Nephron (organoid): ENCODE measurements around the gene IKZF4.

Experiments used
- H3K27ac Mint-ChIP-seq, 3 experiments: 2 replicates each; pipeline ENCODE4 v1.8.0; 2020; ENCODE audit warnings: mixed read lengths in 3 of 3, mild to moderate bottlenecking in 2 of 3, moderate library complexity in 1 of 3
- H3K27me3 Mint-ChIP-seq: 2 replicates; pipeline ENCODE4 v1.8.0; 2021; ENCODE audit warnings: low read depth, mild to moderate bottlenecking, moderate library complexity, mixed read lengths
- H3K36me3 Mint-ChIP-seq: 2 replicates; pipeline ENCODE4 v1.8.0; 2020; ENCODE audit warnings: low read depth, mixed read lengths
- H3K4me1 Mint-ChIP-seq: 2 replicates; pipeline ENCODE4 v1.8.0; 2020; ENCODE audit warnings: mixed read lengths
- H3K4me3 Mint-ChIP-seq, 3 experiments: 2 replicates each; pipeline ENCODE4 v1.8.0; 2020; ENCODE audit warnings: mild to moderate bottlenecking in 3 of 3, mixed read lengths in 3 of 3, moderate library complexity in 2 of 3
- H3K9me3 Mint-ChIP-seq: 2 replicates; pipeline ENCODE4 v1.8.0; 2020; ENCODE audit warnings: mixed read lengths
- CTCF ChIP-seq, 3 experiments: fragments of 200-600 bp; sonication (generic); IDR thresholded peaks; one replicate each; pipeline ENCODE4 v1.5.0; 2021; ENCODE audit warnings: antibody characterized with exemption in 3 of 3; ENCODE audit not compliant: unreplicated experiment in 3 of 3

IKZF4 gene

GRCh38 chr12:56004211-56004610 is 16.6 kb upstream of the IKZF4 start:
- H3K27me3 Mint-ChIP-seq: no peaks in the 10 kb centered on the region
- H3K9me3 Mint-ChIP-seq: no peaks in the 10 kb centered on the region
- no peak overlapping the region for H3K27ac Mint-ChIP-seq
- peaks cover 16% of the 10 kb centered on the region for H3K4me1 Mint-ChIP-seq
- peaks cover 41% of the 10 kb centered on the region for H3K36me3 Mint-ChIP-seq
- peak overlapping the region; percentile 24 to 42 (median 26) for H3K4me3 Mint-ChIP-seq
- TF ChIP-seq CTCF (IDR thresholded peaks at IDR 0.05; ENCODE audit: unreplicated experiment in 3 of 3): no peak

DNA sequence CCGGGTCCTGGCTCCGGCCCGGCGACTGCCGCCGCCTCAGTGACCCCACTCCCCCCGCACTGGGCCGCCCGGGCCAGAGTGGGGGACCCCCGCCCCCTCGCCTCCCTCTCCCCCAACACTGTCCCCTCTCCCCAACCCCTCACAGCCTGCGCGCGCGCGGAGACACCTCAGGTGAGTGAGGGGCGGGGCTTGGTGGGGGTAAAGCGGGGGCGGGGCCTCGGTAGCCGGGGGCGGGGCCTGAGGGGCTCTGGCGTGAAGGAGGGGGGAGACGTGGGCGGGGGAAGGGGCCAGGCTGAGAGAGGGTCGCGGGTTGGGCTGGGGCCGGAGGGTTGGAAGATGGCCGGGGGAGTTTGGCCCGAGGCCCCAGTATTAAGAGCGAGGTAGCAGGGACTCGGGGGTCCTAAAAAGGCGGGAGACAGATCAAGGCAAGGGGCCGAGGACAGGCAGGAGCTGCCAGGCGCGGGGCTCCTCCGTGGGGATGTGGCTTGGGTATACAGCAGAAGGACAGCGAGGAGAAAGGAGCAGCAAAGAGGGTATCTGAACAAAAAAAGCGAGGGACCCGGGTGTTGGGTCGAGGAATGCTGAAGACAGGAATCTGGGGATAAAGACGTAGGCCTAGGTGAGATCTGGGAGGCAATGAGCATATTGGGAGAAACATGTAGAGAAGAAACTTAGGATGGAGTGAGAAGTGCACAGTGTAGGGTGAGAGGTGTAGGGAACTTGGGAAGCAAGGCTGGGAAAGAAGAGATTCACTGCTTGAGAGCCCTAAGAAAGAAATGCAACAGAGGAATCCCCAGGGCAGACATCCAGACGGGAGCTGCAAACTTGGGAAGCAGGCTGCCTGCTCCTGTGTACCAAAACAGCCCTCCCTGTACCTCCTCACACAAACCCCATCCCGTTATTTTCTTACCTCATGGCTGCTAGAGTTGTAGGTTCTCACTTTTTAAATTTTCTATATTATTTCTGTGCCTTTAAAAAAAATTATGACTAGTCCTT is 13.0 kb upstream of the IKZF4 start:
- H3K4me1 Mint-ChIP-seq: peaks cover 43% of the 10 kb centered on the region
- H3K36me3 Mint-ChIP-seq: peaks cover 22% of the 10 kb centered on the region
- TF ChIP-seq CTCF (IDR thresholded peaks at IDR 0.05; ENCODE audit: unreplicated experiment in 3 of 3): no peak
- no peaks in the 10 kb centered on the region for H3K9me3 Mint-ChIP-seq
- no peaks in the 10 kb centered on the region for H3K27me3 Mint-ChIP-seq
- peak overlapping the region; percentile 98 to 99 (median 99) for H3K27ac Mint-ChIP-seq
- peak overlapping the region; percentile 88 to 93 (median 90) for H3K4me3 Mint-ChIP-seq

- Mint-ChIP-seq H3K4me1 (peaks cover 54% of the 10 kb centered on the region), H3K4me3 (peak overlapping the region; percentile 41 to 73 (median 71)), H3K36me3 (peaks cover 10% of the 10 kb centered on the region), H3K9me3 (no peaks in the 10 kb centered on the region), H3K27me3 (no peaks in the 10 kb centered on the region), H3K27ac (peak overlapping the region; percentile 93 to 99 (median 97))
- no peak for TF ChIP-seq CTCF (IDR thresholded peaks at IDR 0.05; ENCODE audit: unreplicated experiment in 3 of 3)
Measured at GRCh38 chr12:56010111-56010570, 10.7 kb upstream of the IKZF4 start.

GRCh38 chr12:56011509-56012090 is 9.2 kb upstream of the IKZF4 start:
- no peak for TF ChIP-seq CTCF (IDR thresholded peaks at IDR 0.05; ENCODE audit: unreplicated experiment in 3 of 3)
- H3K36me3 Mint-ChIP-seq: peaks cover 8% of the 10 kb centered on the region
- H3K27ac Mint-ChIP-seq: peak overlapping the region; percentile 67 to 99 (median 97)
- peaks cover 54% of the 10 kb centered on the region for H3K4me1 Mint-ChIP-seq
- peak overlapping the region in 2 of 3 experiments; percentile 33 to 67 for H3K4me3 Mint-ChIP-seq
- no peaks in the 10 kb centered on the region for H3K9me3 Mint-ChIP-seq
- H3K27me3 Mint-ChIP-seq: no peaks in the 10 kb centered on the region

DNA sequence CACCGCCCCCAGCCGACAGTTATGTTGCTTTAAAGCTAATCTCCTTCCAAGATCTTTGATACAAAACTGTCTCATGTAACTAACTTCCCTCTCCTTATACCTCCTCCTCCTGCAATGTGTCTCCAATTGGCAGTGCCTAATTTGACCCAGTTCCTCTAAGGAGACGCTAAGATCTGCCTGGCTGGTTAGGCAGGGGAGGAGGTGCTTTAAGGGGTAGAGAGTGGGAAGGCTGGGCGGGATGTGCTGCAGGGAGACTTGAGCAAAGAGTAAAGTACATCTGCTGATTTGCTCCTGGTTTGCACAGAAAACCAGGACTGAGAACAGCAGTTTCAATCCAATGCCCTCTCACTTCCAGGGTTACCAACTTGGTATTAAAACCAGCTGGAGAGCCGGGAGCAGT is 7.4 kb upstream of the IKZF4 start:
- no peaks in the 10 kb centered on the region for H3K27me3 Mint-ChIP-seq
- no peak for TF ChIP-seq CTCF (IDR thresholded peaks at IDR 0.05; ENCODE audit: unreplicated experiment in 3 of 3)
- peaks cover 47% of the 10 kb centered on the region for H3K4me1 Mint-ChIP-seq
- H3K36me3 Mint-ChIP-seq: peaks cover 20% of the 10 kb centered on the region
- no peaks in the 10 kb centered on the region for H3K9me3 Mint-ChIP-seq
- H3K4me3 Mint-ChIP-seq: no peak overlapping the region
- peak overlapping the region; percentile 46 to 99 (median 92) for H3K27ac Mint-ChIP-seq
